HG03039 (cell line): ENCODE data around the gene WDR5.

Source experiments
- ATAC-seq: cut with Tn5 transposase; IDR thresholded peaks from one replicate; pipeline ENCODE4 v1.9.1; 2021; ENCODE audit warnings: mild to moderate bottlenecking, moderate library complexity; ENCODE audit not compliant: unreplicated experiment

The WDR5 gene

GRCh38 chr9:134131471-134132207 lies 4.2 kb upstream of the WDR5 start:
- ATAC-seq, result no peak

DNA sequence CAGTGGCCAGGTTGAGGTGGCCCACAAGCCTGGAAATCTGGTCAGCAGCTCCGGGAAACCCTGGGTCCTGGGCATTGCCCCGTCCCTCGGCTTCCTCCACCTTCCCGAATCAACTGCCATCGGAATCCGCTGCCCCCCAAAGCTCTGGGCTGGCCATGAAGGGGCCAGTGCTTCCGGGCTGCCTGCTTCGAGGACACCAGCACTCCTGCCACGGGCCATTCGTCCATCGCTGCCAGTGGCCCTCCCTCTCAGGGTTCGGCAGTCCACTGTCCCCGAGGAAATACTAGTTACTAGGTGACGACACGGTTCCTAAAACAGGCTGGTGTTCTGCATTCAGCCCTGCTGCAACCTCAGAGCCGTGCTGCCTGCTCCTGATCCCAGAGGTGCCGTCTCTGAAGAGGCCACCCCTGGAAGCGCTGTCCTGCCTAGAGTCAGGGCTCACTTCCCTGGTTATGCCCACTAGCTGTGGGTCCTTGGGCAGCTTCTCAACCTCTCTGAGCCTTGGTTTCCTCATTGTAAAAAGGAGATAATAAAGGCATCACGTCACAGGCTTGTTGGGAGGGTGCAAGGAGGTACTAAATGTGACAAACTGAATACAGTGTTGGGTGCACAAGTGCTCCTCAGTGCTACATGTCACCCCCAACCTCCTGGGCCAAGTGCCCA lies 3.5 kb upstream of the WDR5 start:
- ATAC-seq, result no peak

DNA sequence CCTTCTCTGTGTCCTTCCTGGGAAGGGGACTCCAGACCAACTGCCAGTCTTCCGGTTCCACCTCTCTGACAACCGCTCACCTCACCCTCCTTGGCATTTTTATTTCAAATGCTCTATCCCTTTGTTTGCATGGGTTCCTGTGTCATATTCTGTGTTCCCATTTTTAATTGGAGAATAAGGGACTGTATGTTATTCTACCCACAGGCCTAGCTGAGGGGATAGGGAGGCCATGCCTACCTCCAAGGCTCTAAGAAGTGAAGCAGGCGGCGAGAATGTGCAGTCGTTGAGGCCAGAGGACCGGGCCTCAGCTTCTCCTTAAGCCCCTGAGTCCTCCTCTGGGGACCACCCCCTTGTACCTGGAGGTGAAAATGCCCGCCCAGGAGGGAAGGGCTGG lies 936 bp upstream of the WDR5 start:
- no peak for ATAC-seq

- ATAC-seq, result peak; percentile 17
These were observed 475 bp downstream of the WDR5 start for GRCh38 chr9:134136118-134136995.

GRCh38 chr9:134136996-134137299 lies 1.1 kb downstream of the WDR5 start:
- ATAC-seq, result no peak

DNA sequence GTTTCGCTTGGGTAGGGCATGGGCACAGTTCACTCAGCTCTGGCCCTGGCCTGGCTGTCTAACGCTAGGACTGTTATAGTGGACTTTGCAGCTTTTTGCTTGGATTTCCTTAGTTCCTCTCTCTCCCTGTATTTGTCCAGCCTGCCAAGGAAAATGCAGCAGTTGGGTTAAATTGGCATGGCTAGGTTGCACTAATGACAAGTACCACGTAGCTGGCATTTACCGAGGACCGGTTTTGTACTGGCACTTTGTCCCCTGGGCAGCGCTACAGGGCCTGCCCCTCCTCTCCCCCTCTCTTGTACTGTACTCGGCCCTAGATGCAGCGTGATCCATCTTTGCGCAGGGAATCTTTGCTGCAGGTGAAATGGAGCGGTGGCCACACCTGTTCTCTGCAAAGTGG lies 2.4 kb downstream of the WDR5 start:
- no peak for ATAC-seq

GRCh38 chr9:134139081-134139480 lies 3.2 kb downstream of the WDR5 start:
- ATAC-seq, result no peak

GRCh38 chr9:134141906-134142305 lies 6.0 kb downstream of the WDR5 start:
- ATAC-seq, result no peak

- no peak for ATAC-seq
These were observed 8.9 kb downstream of the WDR5 start for GRCh38 chr9:134144801-134145200.

GRCh38 chr9:134145262-134145661 lies 9.4 kb downstream of the WDR5 start:
- no peak for ATAC-seq

- ATAC-seq, result no peak
These were observed 11.1 kb downstream of the WDR5 start for GRCh38 chr9:134146774-134147493.

- ATAC-seq, result no peak
These were observed 13.5 kb downstream of the WDR5 start for GRCh38 chr9:134149380-134149779.

GRCh38 chr9:134150557-134151214 lies 14.8 kb downstream of the WDR5 start:
- no peak for ATAC-seq

GRCh38 chr9:134152022-134152448 lies 16.2 kb downstream of the WDR5 start:
- ATAC-seq, result no peak

DNA sequence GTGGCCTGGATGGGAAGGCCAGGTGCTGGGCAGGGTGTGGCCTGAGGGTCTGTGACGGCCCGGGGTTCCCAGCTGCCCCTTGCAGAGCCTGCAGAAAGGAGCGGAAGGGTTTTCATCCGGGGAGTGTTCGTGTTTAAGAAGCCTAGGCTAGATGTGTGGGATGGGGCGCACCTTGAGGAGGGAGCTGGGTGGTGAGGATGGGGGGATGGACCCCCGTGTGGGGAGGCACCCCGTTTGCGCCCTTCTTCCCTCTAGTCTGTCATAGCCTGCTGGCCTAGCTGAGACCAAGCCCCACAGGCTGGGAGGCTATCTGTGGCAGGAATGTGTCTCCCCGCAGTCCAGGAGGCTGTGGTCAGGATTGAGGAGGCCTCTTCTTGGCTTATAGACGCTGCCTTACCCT lies 16.6 kb downstream of the WDR5 start:
- no peak for ATAC-seq

DNA sequence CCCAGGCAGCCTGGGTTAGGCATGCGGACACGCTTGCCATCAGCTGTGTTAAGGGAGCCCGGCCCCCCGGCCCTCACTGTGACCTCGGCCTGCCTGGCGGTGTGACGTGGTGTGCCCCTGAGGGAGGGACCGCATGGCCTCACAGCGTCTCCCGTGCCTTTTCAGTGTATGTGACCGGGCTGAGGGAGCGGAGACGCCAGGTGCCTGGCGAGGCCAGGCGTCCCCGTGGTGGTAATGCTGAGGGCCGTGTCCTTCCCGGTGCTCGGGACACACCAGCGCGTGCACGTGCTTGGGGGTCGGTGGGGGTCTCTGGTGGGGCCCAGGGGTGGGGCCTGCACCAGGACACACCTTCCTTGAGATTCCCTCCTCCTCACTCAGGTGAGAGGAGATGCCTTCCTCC lies 17.6 kb downstream of the WDR5 start:
- no peak for ATAC-seq

DNA sequence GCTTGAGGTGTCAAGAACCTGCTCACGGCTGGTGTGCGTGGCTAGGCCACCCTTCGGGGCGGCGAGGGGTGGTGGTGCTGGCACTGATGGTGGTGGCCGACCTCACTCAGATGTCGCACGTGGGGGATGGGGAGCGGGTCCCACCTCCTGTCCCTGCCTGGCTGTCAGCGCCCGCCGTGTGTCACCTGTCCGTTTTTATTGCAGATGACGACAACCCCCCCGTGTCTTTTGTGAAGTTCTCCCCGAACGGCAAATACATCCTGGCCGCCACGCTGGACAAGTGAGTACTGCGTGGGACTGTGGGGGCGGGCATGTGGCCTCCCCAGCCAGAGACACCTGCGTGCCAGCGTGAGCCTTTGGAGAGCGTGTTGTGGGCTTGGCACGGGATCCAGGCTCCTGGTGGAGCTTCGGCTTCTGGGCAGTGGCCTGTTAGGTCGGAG lies 18.4 kb downstream of the WDR5 start:
- no peak for ATAC-seq

DNA sequence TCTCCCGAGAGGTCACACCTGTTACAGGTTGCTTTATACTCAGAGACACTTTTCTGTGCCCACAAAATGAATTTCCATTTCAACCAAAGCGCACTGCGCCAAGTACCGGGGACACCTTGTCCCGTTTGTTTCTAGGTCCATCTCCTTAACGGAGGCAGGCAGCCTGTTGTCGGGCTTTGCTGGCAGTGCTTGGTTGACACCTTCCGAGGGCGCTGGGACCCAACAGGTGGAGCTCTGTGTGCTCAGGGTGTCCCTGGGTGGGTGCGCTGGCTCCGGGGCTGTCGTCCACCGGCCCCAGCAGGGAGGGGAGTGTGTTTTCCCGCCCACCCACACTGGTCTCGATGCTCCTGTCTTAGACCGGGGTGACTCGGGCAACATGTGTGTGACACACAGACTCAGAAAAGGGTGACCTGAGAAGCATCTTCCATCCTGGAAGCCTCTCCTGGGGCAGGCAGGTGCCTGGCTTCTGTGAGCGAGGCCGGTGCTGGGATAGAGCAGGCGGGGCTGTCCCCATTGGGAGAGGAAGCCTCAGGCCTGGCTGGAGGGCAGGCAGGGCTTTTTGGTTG lies 20.0 kb downstream of the WDR5 start:
- ATAC-seq, result no peak

DNA sequence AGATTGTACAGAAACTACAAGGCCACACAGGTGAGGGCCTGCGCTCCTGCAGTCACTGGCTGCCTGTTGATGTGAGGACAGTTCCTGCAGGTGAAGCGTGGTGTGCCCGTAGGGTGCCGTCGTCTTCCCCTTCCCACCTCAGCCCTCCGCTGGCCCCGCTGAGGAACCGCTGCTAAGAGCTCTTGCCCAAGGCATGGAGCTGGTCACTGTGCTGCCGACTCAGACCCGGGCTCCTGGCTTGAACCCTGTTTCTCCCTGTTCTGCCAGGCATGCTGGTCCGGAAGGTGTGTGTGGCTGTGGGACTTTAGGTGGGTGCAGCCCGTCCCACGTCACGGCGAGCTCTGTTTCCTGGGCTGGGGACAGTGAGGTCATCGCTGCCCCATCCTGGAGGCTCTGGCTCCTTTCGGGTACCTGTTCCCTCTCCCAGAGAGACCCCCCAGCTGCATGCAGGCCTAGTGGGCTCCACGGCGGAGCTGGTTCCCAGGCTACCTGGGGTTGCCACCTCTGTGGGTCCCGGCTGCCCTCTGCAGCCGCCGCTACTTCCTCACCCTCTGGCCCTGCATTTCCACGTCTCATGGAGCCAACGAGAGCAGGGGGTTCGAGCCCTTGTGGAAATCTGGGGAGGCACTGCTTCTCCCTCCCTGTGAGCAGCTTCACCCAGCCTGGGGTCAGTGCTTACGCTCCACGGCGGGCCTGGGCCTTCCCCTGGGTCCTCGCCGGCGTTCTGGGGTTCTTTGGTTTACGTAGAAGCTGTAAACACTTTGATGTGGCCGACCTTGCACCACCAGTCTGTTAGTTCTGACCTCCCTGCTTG lies 20.9 kb downstream of the WDR5 start:
- ATAC-seq, result no peak
